ENCODE data around the gene CCDC57.

The CCDC57 gene

GRCh38 chr17:82226146-82226808, 13.6 kb upstream of the CCDC57 start:
- H3K9me3 ChIP-seq (ENCODE audit: insufficient read depth, low read length), result no peaks in the 10 kb centered on the region
- no peaks in the 10 kb centered on the region for H3K36me3 ChIP-seq (ENCODE audit: low read length)
- H3K4me3 ChIP-seq (ENCODE audit: insufficient read depth, low read length, poor library complexity, severe bottlenecking), result no peak overlapping the region
- no peak overlapping the region for H3K27ac ChIP-seq (ENCODE audit: low read depth, low read length)
- H3K79me2 ChIP-seq (ENCODE audit: insufficient read depth, low read length), result no peaks in the 10 kb centered on the region
- no peak overlapping the region for H2AFZ ChIP-seq (ENCODE audit: low read depth, low read length, severe bottlenecking)
- H4K20me1 ChIP-seq (ENCODE audit: low read depth, low read length), result no peaks in the 10 kb centered on the region
- no peaks in the 10 kb centered on the region for H3F3A ChIP-seq (ENCODE audit: insufficient read depth)
- no peak overlapping the region for H3K4me2 ChIP-seq (ENCODE audit: low read depth, low read length, poor library complexity, severe bottlenecking)
- no peaks in the 10 kb centered on the region for H3K27me3 ChIP-seq (ENCODE audit: low read length)
- TF ChIP-seq EZH2phosphoT487 (conservative IDR thresholded peaks at IDR 0.05; ENCODE audit: low read length) (no peak), CTCF (IDR thresholded peaks at IDR 0.05; ENCODE audit: insufficient read depth, low read length, poor library complexity, severe bottlenecking) (no peak)
- H3K9me2 ChIP-seq (replicated peaks; ENCODE audit: insufficient read depth, low read length), result no peaks in the 10 kb centered on the region
- H3K9ac ChIP-seq (ENCODE audit: low read length), result no peak overlapping the region

GRCh38 chr17:82225368-82226029, 12.9 kb upstream of the CCDC57 start:
- Histone ChIP-seq H3K79me2 (ENCODE audit: insufficient read depth, low read length) (no peaks in the 10 kb centered on the region), H3K36me3 (ENCODE audit: low read length) (no peaks in the 10 kb centered on the region), H3K4me2 (ENCODE audit: low read depth, low read length, poor library complexity, severe bottlenecking) (no peak overlapping the region), H3K27ac (ENCODE audit: low read depth, low read length) (no peak overlapping the region), H3K27me3 (ENCODE audit: low read length) (no peaks in the 10 kb centered on the region), H3K4me3 (ENCODE audit: insufficient read depth, low read length, poor library complexity, severe bottlenecking) (no peak overlapping the region), H3F3A (ENCODE audit: insufficient read depth) (no peaks in the 10 kb centered on the region), H4K20me1 (ENCODE audit: low read depth, low read length) (no peaks in the 10 kb centered on the region), H3K9me2 (replicated peaks; ENCODE audit: insufficient read depth, low read length) (no peaks in the 10 kb centered on the region), H3K9me3 (ENCODE audit: insufficient read depth, low read length) (no peaks in the 10 kb centered on the region), H3K9ac (ENCODE audit: low read length) (no peak overlapping the region), H2AFZ (ENCODE audit: low read depth, low read length, severe bottlenecking) (no peak overlapping the region)
- no peak for TF ChIP-seq CTCF (IDR thresholded peaks at IDR 0.05; ENCODE audit: insufficient read depth, low read length, poor library complexity, severe bottlenecking)
- no peak for TF ChIP-seq EZH2phosphoT487 (conservative IDR thresholded peaks at IDR 0.05; ENCODE audit: low read length)

GRCh38 chr17:82224666-82225065, 12.0 kb upstream of the CCDC57 start:
- H4K20me1 ChIP-seq (ENCODE audit: low read depth, low read length), result no peaks in the 10 kb centered on the region
- H3K36me3 ChIP-seq (ENCODE audit: low read length), result no peaks in the 10 kb centered on the region
- H2AFZ ChIP-seq (ENCODE audit: low read depth, low read length, severe bottlenecking), result no peak overlapping the region
- H3K9me3 ChIP-seq (ENCODE audit: insufficient read depth, low read length), result no peaks in the 10 kb centered on the region
- no peaks in the 10 kb centered on the region for H3K9me2 ChIP-seq (replicated peaks; ENCODE audit: insufficient read depth, low read length)
- H3K27ac ChIP-seq (ENCODE audit: low read depth, low read length), result no peak overlapping the region
- no peaks in the 10 kb centered on the region for H3K79me2 ChIP-seq (ENCODE audit: insufficient read depth, low read length)
- no peak overlapping the region for H3K4me3 ChIP-seq (ENCODE audit: insufficient read depth, low read length, poor library complexity, severe bottlenecking)
- H3K4me2 ChIP-seq (ENCODE audit: low read depth, low read length, poor library complexity, severe bottlenecking), result no peak overlapping the region
- H3K27me3 ChIP-seq (ENCODE audit: low read length), result no peaks in the 10 kb centered on the region
- H3F3A ChIP-seq (ENCODE audit: insufficient read depth), result no peaks in the 10 kb centered on the region
- TF ChIP-seq CTCF (IDR thresholded peaks at IDR 0.05; ENCODE audit: insufficient read depth, low read length, poor library complexity, severe bottlenecking), result no peak
- TF ChIP-seq EZH2phosphoT487 (conservative IDR thresholded peaks at IDR 0.05; ENCODE audit: low read length), result no peak
- no peak overlapping the region for H3K9ac ChIP-seq (ENCODE audit: low read length)

Measured in SU-DHL-6 (cell line).